Esophagus squamous epithelium (tissue), 5 donors: ENCODE measurements around the gene BEST2. TPM values are rescaled to one million over a fixed set of nuclear protein-coding genes. Genes with fewer than 3 reads are reported as not detected.

Experiments
- DNase-seq: peaks from one replicate; lab custom pipeline; 2025; lab: John Stamatoyannopoulos, UW
- H3K27ac ChIP-seq, 4 donors: fragments of 200-600 bp; sonication (generic); one replicate each; pipeline ENCODE4 v1.5.1; 2016 to 2019; ENCODE audit warnings: mild to moderate bottlenecking in 1 of 4
- H3K27me3 ChIP-seq, 4 donors: fragments of 200-600 bp; sonication (generic); 1 replicate in 3 of 4; 2 replicates in 1 of 4; pipeline versions ENCODE4 v1.5.1 to v1.6.0; 2017 to 2021; ENCODE audit warnings: antibody characterized with exemption in 1 of 4
- H3K36me3 ChIP-seq, 3 donors: fragments of 200-600 bp; sonication (generic); one replicate each; pipeline ENCODE4 v1.5.1; 2016 to 2019
- H3K4me1 ChIP-seq, 3 donors: fragments of 200-600 bp; sonication (generic); one replicate each; pipeline ENCODE4 v1.5.1; 2017 to 2019
- H3K4me3 ChIP-seq, 4 donors: fragments of 200-600 bp; sonication (generic); 1 replicate in 3 of 4; 2 replicates in 1 of 4; pipeline ENCODE4 v1.5.1; 2016 to 2019; ENCODE audit warnings: mild to moderate bottlenecking in 2 of 4, moderate library complexity in 1 of 4
- H3K9me3 ChIP-seq, 3 donors: fragments of 200-600 bp; sonication (generic); one replicate each; pipeline ENCODE4 v1.5.1; 2016 to 2019
- CTCF ChIP-seq, 6 experiments: fragments of 450-650 bp in 4 of 6; fragments of 200-600 bp in 2 of 6; sonication (generic) in 2 of 6; IDR thresholded peaks; one replicate each; pipeline ENCODE4 v1.5.1; 2016 to 2019; ENCODE audit warnings: antibody characterized with exemption in 6 of 6, mild to moderate bottlenecking in 4 of 6, moderate library complexity in 4 of 6
- POLR2A ChIP-seq, 4 donors: fragments of 450-650 bp; IDR thresholded peaks; one replicate each; pipeline ENCODE4 v1.6.1; 2017; ENCODE audit warnings: antibody characterized with exemption in 4 of 4, mild to moderate bottlenecking in 4 of 4, moderate library complexity in 3 of 4
- WGBS, 2 donors: methylation state at CpG; one replicate each; pipeline ENCODE4 v1.1.5; 2018; 5-methylcytosine and 5-hydroxymethylcytosine counted together
- intact Hi-C: fragments of 100-400 bp; cut with DNase I; formaldehyde crosslinking; loops from one replicate; pipeline ENCODE4 v1.15.0; 2022
- total RNA-seq, 4 donors: library from RNA; depleted of rRNA; stranded (reverse); fragments of >200 nt; gene quantifications; one replicate each; pipeline ENCODE4 v1.1.0, GENCODE V29; 2016
- donor health status: DM: yes; HTN: yes; CAD: no.

BEST2 gene
- total RNA-seq, 4 donors from 2014 or later, result 0.27 to 1.3 TPM; not detected in 2

- peak overlapping the region; percentile 99 for H3K27ac ChIP-seq
- no peaks in the 10 kb centered on the region for H3K27me3 ChIP-seq
- DNase-seq, result no peak
- H3K4me1 ChIP-seq, result peaks cover 35 to 68% (median 51%) of the 10 kb centered on the region in 3 donors
- peak overlapping the region; percentile 79 to 89 (median 88) for H3K4me3 ChIP-seq
- H3K36me3 ChIP-seq, result peaks cover 0 to 13% (median 11%) of the 10 kb centered on the region in 3 donors
- intact Hi-C loops, result no loop called here
- TF ChIP-seq POLR2A (IDR thresholded peaks at IDR 0.05) (peak in 2 of 4 donors; percentile 5 to 42), CTCF (IDR thresholded peaks at IDR 0.05) (peak in 1 of 6 experiments; percentile 1)
- no peaks in the 10 kb centered on the region for H3K9me3 ChIP-seq
- 0% methylated on average over 15 to 18 of the region's 22 CpGs for WGBS, 2 donors
Measured at GRCh38 chr19:12792853-12793289, 41.3 kb downstream of the BEST2 start.

DNA sequence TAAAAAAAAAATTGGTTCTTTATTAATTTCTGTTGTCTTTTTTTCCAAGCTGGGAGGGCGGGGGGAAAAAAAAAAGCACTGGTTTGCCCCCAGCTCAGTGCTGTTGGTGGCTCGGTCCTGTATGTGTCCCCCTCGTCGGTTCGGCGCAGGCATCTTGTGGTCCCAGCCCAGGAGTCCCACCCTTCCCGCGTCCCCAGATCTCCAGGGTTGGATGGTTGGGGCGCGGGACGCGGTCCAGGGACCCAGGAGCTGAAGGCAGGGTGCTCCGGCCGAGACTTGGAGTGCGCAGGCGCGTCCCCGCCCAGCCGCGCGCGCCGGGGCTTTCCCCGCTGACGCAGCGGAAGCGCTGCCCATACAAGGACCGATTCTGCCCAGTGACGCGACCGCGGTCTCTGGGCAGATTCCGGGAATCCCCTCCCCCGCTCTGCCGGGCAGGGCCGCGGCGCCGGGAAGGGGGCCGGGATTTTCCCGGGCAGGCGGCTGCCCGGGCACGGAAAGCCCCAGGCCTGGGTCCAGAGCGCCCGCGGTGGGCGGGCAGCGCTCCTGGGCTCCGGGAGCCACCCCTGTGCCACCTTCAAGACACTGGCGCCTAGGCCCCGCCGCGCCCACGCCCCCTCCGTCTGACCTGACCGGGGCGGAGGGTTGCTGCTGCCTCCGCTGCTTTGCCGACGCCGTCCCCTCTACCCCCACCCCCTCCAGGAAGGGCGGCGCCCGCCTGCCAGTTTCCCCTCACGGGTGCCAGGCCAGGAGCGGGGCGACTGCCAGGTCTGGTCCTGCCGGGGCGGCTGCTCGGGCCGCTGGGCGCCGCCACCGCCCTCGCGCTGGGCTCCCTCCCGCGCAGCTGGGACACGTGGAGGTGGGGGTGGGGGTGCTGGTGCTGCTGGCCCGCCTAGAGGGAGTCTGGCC is 42.0 kb downstream of the BEST2 start:
- DNase-seq, result peak; percentile 66
- Histone ChIP-seq H3K4me1 (peaks cover 28 to 61% (median 44%) of the 10 kb centered on the region in 3 donors), H3K27ac (peak overlapping the region; percentile 99), H3K9me3 (no peaks in the 10 kb centered on the region), H3K4me3 (peak overlapping the region; percentile 79 to 89 (median 88)), H3K27me3 (no peaks in the 10 kb centered on the region), H3K36me3 (peaks cover 0 to 20% (median 11%) of the 10 kb centered on the region in 3 donors)
- peak in 3 of 6 experiments; percentile 14 to 17 (median 15) for TF ChIP-seq CTCF (IDR thresholded peaks at IDR 0.05)
- TF ChIP-seq POLR2A (IDR thresholded peaks at IDR 0.05), result peak in 3 of 4 donors; percentile 50 to 93 (median 77)
- intact Hi-C loops, result no loop called here
- 0% methylated on average over 1 to 9 of the region's 81 CpGs for WGBS, 2 donors

GRCh38 chr19:12794196-12794941 is 42.8 kb downstream of the BEST2 start:
- no peak for DNase-seq
- peak overlapping the region; percentile 79 to 89 (median 88) for H3K4me3 ChIP-seq

GRCh38 chr19:12794971-12795381 is 43.4 kb downstream of the BEST2 start:
- Histone ChIP-seq H3K4me1 (peaks cover 22 to 52% (median 36%) of the 10 kb centered on the region in 3 donors), H3K27ac (peak overlapping the region; percentile 47 to 99 (median 99)), H3K9me3 (no peaks in the 10 kb centered on the region), H3K36me3 (peaks cover 0 to 34% (median 11%) of the 10 kb centered on the region in 3 donors), H3K4me3 (peak overlapping the region in 1 of 4 donors; percentile 89), H3K27me3 (no peaks in the 10 kb centered on the region)
- intact Hi-C loops, result no loop called here
- no peak for DNase-seq
- TF ChIP-seq POLR2A (IDR thresholded peaks at IDR 0.05), result no peak
- no peak for TF ChIP-seq CTCF (IDR thresholded peaks at IDR 0.05)
- WGBS, 2 donors, result 79 to 82% methylated on average over 8 to 9 of the region's 9 CpGs

More at GRCh38 chr19:12794196-12794941, 42.8 kb downstream of the BEST2 start:
- H3K27me3 ChIP-seq, result no peaks in the 10 kb centered on the region
- TF ChIP-seq CTCF (IDR thresholded peaks at IDR 0.05) (peak in 1 of 6 experiments; percentile 0), POLR2A (IDR thresholded peaks at IDR 0.05) (no peak)
- intact Hi-C loops, result no loop called here
- peak overlapping the region; percentile 99 for H3K27ac ChIP-seq
- peaks cover 20 to 53% (median 36%) of the 10 kb centered on the region in 3 donors for H3K4me1 ChIP-seq
- WGBS, 2 donors, result 51 to 57% methylated on average over 6 to 7 of the region's 7 CpGs
- no peaks in the 10 kb centered on the region for H3K9me3 ChIP-seq
- peaks cover 0 to 28% (median 11%) of the 10 kb centered on the region in 3 donors for H3K36me3 ChIP-seq
